CD4-positive, CD25-positive, alpha-beta regulatory T cell (primary cell): ENCODE results near the gene C8G. TPM values are rescaled to one million over a fixed set of nuclear protein-coding genes. Genes with fewer than 3 reads are reported as not detected.

Source experiments
- ATAC-seq, 2 donors: fragments of 150-1000 bp; cut with Tn5 transposase; one replicate each; pipeline ENCODE4 v1.10.0; 2021; ENCODE audit warnings: low read depth in 2 of 2, moderate number of reproducible peaks in 2 of 2, moderate library complexity in 1 of 2
- DNase-seq, 3 donors: peaks; one replicate each; pipeline versions ENCODE4 v3.0.0 to v3.0.0-alpha.2; 2012 to 2022; ENCODE audit warnings: mixed read lengths in 1 of 3
- H3K27ac ChIP-seq: one replicate; pipeline ENCODE4 v1.7.0; 2013; ENCODE audit warnings: mild to moderate bottlenecking, low read length; ENCODE audit not compliant: insufficient read depth, poor library complexity, severe bottlenecking
- H3K27me3 ChIP-seq: one replicate; pipeline ENCODE4 v1.7.0; 2013; ENCODE audit warnings: low read length; ENCODE audit not compliant: control insufficient read depth, insufficient read depth
- H3K36me3 ChIP-seq: one replicate; pipeline ENCODE4 v1.7.0; 2013; ENCODE audit warnings: mild to moderate bottlenecking, low read length, moderate library complexity; ENCODE audit not compliant: control insufficient read depth, insufficient read depth
- H3K4me1 ChIP-seq: 2 replicates; pipeline ENCODE4 v1.7.0; 2013; ENCODE audit warnings: mild to moderate bottlenecking, low read length; ENCODE audit not compliant: insufficient read depth, control insufficient read depth, poor library complexity, severe bottlenecking
- H3K4me3 ChIP-seq: one replicate; pipeline ENCODE4 v1.7.0; 2013; ENCODE audit warnings: low read depth, mild to moderate bottlenecking, low read length, moderate library complexity
- H3K9me3 ChIP-seq, 2 experiments: 1 replicate in 1 of 2; 2 replicates in 1 of 2; pipeline ENCODE4 v1.7.0; 2013; ENCODE audit warnings: low read length in 2 of 2, mild to moderate bottlenecking in 1 of 2, moderate library complexity in 1 of 2; ENCODE audit not compliant: control insufficient read depth in 2 of 2
- H3K27ac Mint-ChIP-seq, 3 donors: one replicate each; pipeline ENCODE4 v1.8.0; 2020 to 2022; ENCODE audit warnings: mild to moderate bottlenecking in 3 of 3, mixed read lengths in 3 of 3, moderate library complexity in 2 of 3
- H3K27me3 Mint-ChIP-seq: one replicate; pipeline ENCODE4 v1.8.0; 2022; ENCODE audit warnings: mild to moderate bottlenecking, mixed read lengths
- H3K36me3 Mint-ChIP-seq: one replicate; pipeline ENCODE4 v1.8.0; 2020; ENCODE audit warnings: mixed read lengths
- H3K4me1 Mint-ChIP-seq, 4 donors: one replicate each; pipeline ENCODE4 v1.8.0; 2020 to 2022; ENCODE audit warnings: mixed read lengths in 4 of 4, mild to moderate bottlenecking in 1 of 4
- H3K4me3 Mint-ChIP-seq, 4 donors: one replicate each; pipeline ENCODE4 v1.8.0; 2020 to 2022; ENCODE audit warnings: mild to moderate bottlenecking in 4 of 4, mixed read lengths in 4 of 4, moderate library complexity in 3 of 4
- H3K9me3 Mint-ChIP-seq, 7 donors: one replicate each; pipeline ENCODE4 v1.8.0; 2020 to 2022; ENCODE audit warnings: mixed read lengths in 7 of 7, mild to moderate bottlenecking in 3 of 7, moderate library complexity in 2 of 7
- polyA plus RNA-seq, 4 donors: library from polyadenylated mRNA; unstranded; fragments of 300-500 nt; fragmentation: Illumina TruSeq; gene quantifications; one replicate each; pipeline ENCODE4 v1.2.3, GENCODE V29; 2021
- total RNA-seq: library from RNA; stranded (reverse); gene quantifications from one replicate; pipeline ENCODE4 v1.2.3, GENCODE V29; 2022

Gene C8G
- total and polyA plus RNA-seq, 5 donors from 2014 or later = 0.96 to 1.1 TPM; not detected in 3

DNA sequence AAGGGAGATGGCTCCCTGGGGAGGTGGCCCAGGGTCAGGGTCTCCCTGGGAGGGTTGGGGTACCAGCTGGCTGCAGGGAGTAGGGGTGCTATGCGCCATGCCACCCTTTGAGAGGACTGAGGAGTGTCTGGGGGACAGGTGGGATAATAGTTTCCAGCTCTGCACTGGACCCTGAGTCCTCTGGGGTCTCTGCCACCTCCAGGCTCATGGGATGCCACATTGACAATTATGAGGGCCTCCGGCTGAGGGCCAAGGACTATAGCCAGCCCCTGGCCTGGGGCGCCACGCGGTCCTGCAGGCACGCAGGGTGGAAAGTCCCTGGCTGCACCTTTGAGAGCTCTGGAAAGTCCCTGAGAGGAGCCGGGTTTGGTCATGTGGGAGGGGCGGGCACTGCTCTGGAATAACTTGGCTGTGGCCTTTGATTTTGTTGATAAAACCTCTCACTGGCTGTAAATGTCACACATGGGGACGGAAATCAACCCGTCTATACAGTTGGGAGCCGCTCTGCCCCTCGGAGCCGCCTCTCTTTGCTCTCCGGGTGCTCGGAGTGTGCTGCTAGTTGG, 42.7 kb upstream of the C8G start:
- Mint-ChIP-seq H3K36me3 (peaks cover 12% of the 10 kb centered on the region), H3K4me1 (peaks cover 8 to 71% (median 45%) of the 10 kb centered on the region in 4 donors)
- peaks cover 49% of the 10 kb centered on the region for H3K4me1 ChIP-seq

DNA sequence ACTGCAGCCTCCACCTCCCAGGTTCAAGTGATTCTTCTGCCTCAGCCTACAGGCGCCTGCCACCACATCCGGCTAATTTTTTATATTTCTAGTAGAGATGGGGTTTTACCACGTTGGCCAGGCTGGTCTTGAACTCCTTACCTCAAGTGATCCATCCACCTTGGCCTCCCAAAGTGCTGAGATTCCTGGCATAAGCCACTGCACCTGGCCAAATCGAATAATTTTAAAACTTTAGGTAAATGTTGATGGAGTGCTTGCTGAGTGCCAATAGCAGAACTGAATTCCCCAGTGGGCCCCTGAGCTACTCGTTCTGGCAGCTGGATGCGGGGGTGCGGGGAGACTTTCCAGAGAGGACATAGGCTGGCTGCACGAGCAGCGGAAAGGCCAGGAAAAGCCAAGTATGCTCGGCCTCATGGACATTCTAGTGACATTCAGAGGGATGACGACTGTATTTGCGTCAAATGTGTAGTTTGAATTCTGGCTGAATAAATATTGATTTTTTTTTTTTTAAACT, 41.9 kb upstream of the C8G start:
- Histone ChIP-seq H3K27ac (peak overlapping the region; percentile 94), H3K4me3 (peak overlapping the region; percentile 26), H3K36me3 (peaks cover 31% of the 10 kb centered on the region), H3K27me3 (no peaks in the 10 kb centered on the region), H3K9me3 (no peaks in the 10 kb centered on the region), H3K4me1 (peaks cover 46% of the 10 kb centered on the region)
- ATAC-seq = no peak
- peak in 2 of 3 donors; percentile 43 to 53 for DNase-seq
- peaks cover 12% of the 10 kb centered on the region for H3K36me3 Mint-ChIP-seq
- peak overlapping the region; percentile 92 to 100 (median 97) for H3K27ac Mint-ChIP-seq
- peak overlapping the region; percentile 80 to 87 (median 84) for H3K4me3 Mint-ChIP-seq
- peaks cover 8 to 70% (median 44%) of the 10 kb centered on the region in 4 donors for H3K4me1 Mint-ChIP-seq
- H3K9me3 Mint-ChIP-seq = no peaks in the 10 kb centered on the region
- no peaks in the 10 kb centered on the region for H3K27me3 Mint-ChIP-seq

More for the DNA sequence above, 42.7 kb upstream of the C8G start:
- H3K4me3 ChIP-seq = peak overlapping the region; percentile 69
- DNase-seq (peak; percentile 67 to 82 (median 72)), ATAC-seq (peak; percentile 69 to 76)
- peak overlapping the region; percentile 94 for H3K27ac ChIP-seq
- Mint-ChIP-seq H3K9me3 (no peaks in the 10 kb centered on the region), H3K4me3 (peak overlapping the region; percentile 80 to 87 (median 84)), H3K27ac (peak overlapping the region; percentile 92 to 100 (median 97)), H3K27me3 (no peaks in the 10 kb centered on the region)
- no peaks in the 10 kb centered on the region for H3K27me3 ChIP-seq
- peaks cover 27% of the 10 kb centered on the region for H3K36me3 ChIP-seq
- no peaks in the 10 kb centered on the region for H3K9me3 ChIP-seq

DNA sequence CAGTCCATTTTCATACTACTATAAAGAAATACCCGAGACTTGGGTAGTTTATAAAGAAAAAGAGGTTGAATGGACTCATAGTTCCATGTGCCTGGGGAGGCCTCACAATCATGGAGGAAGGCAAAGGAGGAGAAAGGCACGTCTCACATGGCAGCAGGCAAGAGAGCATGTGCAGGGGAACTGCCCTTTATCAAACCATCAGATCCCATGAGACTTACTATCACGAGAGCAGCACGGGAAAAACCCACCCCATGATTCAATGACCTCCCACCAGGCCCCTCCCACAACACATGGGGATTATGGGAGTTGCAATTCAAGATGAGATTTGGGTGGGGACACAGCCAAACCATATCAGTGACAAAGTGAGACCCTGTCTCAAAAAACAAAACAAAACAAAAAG, 38.8 kb upstream of the C8G start:
- Histone ChIP-seq H3K9me3 (no peaks in the 10 kb centered on the region), H3K4me1 (peaks cover 28% of the 10 kb centered on the region), H3K27ac (no peak overlapping the region), H3K36me3 (peaks cover 37% of the 10 kb centered on the region), H3K27me3 (no peaks in the 10 kb centered on the region), H3K4me3 (no peak overlapping the region)
- Mint-ChIP-seq H3K4me3 (no peak overlapping the region), H3K9me3 (no peaks in the 10 kb centered on the region), H3K36me3 (peaks cover 7% of the 10 kb centered on the region), H3K27ac (peak overlapping the region in 1 of 3 donors; percentile 80), H3K27me3 (no peaks in the 10 kb centered on the region), H3K4me1 (peaks cover 8 to 47% (median 27%) of the 10 kb centered on the region in 4 donors)
- ATAC-seq = no peak
- DNase-seq = no peak

DNA sequence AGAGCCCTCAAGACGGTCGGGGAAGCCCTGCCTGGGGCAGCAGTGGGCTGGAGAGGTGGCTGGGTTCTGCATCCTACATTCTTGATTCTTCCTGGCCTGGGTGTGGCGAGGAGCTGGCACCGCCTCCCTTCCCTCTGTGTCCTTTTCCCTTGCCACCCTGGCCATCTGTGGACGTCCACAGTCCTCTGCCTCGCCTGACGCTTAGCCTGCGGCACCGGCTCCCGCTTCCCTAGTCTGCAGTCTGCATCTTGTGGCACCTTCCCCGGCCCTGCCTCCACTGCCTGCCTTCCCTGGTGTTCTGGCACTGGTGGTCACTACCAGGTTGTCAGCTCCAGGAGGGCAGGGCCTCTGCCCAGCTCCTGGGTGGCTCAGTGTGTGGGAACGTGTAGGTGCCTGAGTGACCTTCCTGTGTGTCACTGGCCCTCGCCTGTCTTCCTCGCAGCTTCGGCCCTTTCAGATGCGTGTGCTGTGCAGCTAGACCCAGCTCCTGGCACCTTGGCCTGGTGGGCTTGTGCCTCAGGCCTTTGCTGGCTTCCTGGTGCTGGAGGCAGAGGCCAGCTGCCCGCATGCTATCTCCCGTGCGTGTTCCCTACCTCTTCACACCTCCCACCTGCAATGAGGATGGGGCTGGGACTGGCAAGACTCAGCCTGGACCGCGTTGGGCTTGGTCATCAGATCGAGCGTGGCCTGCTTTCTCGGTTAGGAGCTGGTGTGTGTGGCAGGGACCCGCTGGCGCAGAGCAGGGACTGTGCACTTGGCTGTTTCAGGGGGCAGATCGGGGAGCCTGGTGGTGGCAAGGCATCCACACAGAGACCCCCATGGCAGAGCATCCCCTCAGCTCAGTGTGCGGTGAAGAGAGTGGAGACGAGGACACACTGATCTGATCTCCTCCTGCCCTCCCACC, 37.8 kb upstream of the C8G start:
- no peak for ATAC-seq
- Histone ChIP-seq H3K27me3 (no peaks in the 10 kb centered on the region), H3K9me3 (no peaks in the 10 kb centered on the region), H3K4me3 (no peak overlapping the region), H3K4me1 (peaks cover 18% of the 10 kb centered on the region), H3K27ac (no peak overlapping the region), H3K36me3 (peaks cover 37% of the 10 kb centered on the region)
- H3K4me3 Mint-ChIP-seq = no peak overlapping the region
- H3K36me3 Mint-ChIP-seq = peaks cover 4% of the 10 kb centered on the region
- H3K27ac Mint-ChIP-seq = peak overlapping the region in 1 of 3 donors; percentile 59
- no peaks in the 10 kb centered on the region for H3K9me3 Mint-ChIP-seq
- peaks cover 4 to 37% (median 21%) of the 10 kb centered on the region in 4 donors for H3K4me1 Mint-ChIP-seq
- no peak for DNase-seq
- no peaks in the 10 kb centered on the region for H3K27me3 Mint-ChIP-seq

DNA sequence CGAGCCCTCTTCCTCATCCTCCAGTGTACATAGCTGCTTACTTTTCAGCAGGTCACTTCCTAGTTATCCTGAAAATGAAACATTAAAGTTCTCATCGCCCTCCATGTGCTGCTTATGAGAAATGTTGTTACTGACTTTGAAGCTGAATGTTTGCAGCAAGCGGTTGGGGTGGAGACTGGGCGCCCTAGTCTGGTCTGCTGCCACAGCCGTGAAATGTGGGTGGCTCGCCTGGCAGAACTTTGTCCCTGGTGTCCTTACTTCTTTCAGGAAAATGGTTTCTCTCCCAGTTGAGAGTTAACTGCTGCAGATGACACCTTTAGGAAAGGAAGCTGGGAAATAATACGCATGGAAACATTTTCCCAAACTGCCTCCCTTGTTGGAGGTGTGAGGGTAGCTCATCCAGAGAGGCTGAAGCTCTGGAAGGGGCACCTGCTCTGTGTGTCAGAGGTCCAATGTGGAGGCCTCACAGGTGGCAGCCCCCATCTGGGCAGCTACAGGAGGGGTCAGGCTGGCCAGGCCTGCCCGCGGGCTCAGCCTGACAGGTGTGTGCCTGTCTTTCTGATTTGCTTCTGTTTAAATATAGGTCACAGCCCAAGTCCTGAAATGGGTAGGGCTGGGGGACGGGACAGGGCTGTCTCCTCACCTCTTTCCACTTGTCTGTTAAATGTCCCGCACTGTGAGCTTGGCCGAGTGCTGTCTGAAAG, 34.7 kb upstream of the C8G start:
- Mint-ChIP-seq H3K27ac (no peak overlapping the region), H3K36me3 (peaks cover 6% of the 10 kb centered on the region), H3K9me3 (no peaks in the 10 kb centered on the region), H3K27me3 (no peaks in the 10 kb centered on the region), H3K4me3 (no peak overlapping the region), H3K4me1 (peaks cover 0 to 9% (median 4%) of the 10 kb centered on the region in 4 donors)
- Histone ChIP-seq H3K36me3 (peaks cover 53% of the 10 kb centered on the region), H3K9me3 (no peaks in the 10 kb centered on the region), H3K27ac (no peak overlapping the region), H3K4me3 (no peak overlapping the region), H3K4me1 (no peaks in the 10 kb centered on the region), H3K27me3 (no peaks in the 10 kb centered on the region)
- ATAC-seq = no peak
- no peak for DNase-seq

DNA sequence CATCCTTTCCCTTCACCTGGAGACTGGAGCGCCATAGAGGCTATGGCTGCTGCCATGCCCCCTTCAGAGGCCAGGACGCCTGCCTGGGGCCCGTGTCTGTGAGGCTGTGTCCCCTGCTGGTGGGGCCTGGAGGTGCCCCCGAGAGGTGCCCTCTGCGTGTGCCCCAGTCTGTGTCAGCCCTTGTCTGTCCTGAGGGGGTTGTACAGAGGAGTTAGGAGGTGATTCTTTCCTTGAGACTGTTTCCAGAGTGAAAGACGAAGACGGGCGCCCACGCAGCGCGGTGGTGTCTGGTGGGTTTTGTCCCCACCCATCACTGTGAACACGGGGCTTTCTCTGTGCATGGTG, 34.2 kb upstream of the C8G start:
- Mint-ChIP-seq H3K4me1 (peaks cover 0 to 10% (median 1%) of the 10 kb centered on the region in 4 donors), H3K36me3 (peaks cover 9% of the 10 kb centered on the region), H3K4me3 (no peak overlapping the region), H3K27me3 (no peaks in the 10 kb centered on the region), H3K27ac (no peak overlapping the region), H3K9me3 (no peaks in the 10 kb centered on the region)
- Histone ChIP-seq H3K27me3 (no peaks in the 10 kb centered on the region), H3K9me3 (no peaks in the 10 kb centered on the region), H3K36me3 (peaks cover 59% of the 10 kb centered on the region), H3K4me3 (no peak overlapping the region), H3K27ac (no peak overlapping the region), H3K4me1 (no peaks in the 10 kb centered on the region)
- ATAC-seq (no peak), DNase-seq (no peak)

DNA sequence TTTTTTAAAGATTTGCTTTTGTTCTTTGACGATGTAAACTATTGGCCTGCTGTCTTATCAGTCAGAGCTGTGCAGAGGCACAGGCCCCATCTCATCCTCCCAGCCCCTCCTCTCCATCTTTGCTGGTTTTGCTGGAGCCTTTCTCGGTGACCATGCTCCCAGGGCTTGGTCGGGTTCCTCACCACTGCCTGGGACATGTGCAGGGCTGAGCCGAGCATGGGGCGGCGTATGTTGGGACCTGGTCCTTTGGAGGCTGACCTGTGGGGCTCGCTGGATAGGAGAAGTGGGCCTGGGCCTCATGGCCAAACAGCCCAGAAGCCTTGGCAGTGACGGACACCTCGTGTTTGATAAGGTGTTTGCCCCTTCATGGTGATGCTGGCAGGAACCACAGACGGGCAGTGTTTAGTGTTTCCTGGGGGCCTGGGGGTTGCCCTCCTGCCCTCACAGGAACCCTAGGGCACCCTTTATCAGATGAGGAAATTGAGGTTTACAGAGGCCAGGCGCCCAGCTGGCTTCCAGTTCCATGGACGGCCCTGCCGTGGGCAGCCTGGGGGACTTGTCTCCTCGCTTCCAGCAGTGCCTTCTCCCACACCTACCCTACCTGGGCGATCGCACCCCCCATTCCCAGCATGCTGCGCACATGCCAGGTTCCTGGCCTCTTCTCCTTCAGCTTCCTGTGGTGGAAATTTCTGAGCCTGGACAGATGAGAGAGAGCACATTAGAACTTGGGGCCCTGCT, 31.2 kb upstream of the C8G start:
- Histone ChIP-seq H3K4me3 (no peak overlapping the region), H3K4me1 (no peaks in the 10 kb centered on the region), H3K9me3 (no peaks in the 10 kb centered on the region), H3K27me3 (no peaks in the 10 kb centered on the region), H3K36me3 (peaks cover 67% of the 10 kb centered on the region), H3K27ac (no peak overlapping the region)
- Mint-ChIP-seq H3K9me3 (no peaks in the 10 kb centered on the region), H3K4me1 (peaks cover 0 to 9% (median 0%) of the 10 kb centered on the region in 4 donors), H3K27ac (peak overlapping the region in 1 of 3 donors; percentile 67), H3K27me3 (no peaks in the 10 kb centered on the region), H3K4me3 (no peak overlapping the region), H3K36me3 (peaks cover 20% of the 10 kb centered on the region)
- DNase-seq (no peak), ATAC-seq (no peak)
